ENCODE results near the gene GRM8. TPM values are rescaled to one million over a fixed set of nuclear protein-coding genes. Genes with fewer than 3 reads are reported as not detected.
"Not testable (repeated sequence)": the region's sequence is repeated elsewhere in the genome, so short reads cannot be mapped to it uniquely, and the experiment has no call there.

GRM8 gene
- polyA plus RNA-seq, 1 donor (not counting 4 experiments of a cell fraction or from before 2014, with no cell fraction given) = not detected

DNA sequence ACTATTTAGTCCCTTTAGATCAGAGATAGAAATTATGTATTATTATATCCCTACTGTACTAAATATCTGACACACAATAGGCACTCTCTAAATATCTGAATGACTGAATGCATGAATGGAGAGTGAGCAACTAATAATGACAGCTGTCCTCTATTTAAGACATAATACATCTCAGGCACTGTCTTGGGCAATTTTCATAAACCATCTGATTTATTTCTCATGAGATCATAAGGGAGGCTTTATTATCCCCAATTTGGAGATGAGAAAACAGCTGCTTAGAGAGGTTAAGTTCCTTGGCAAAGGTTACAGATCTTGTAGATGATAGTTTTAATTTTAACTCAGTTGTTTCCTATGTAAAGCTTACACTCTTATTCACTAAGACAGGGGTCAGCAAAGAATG is 570.6 kb downstream of the GRM8 start:
- dilution Hi-C loops (cut with MboI; ENCODE audit: extremely low pct_ligation_motif_present, low sequenced_read_pairs) = no loop called here
- H3K9ac ChIP-seq (ENCODE audit: control insufficient read depth, extremely low read depth, insufficient read depth, low read length) = no peak overlapping the region
- H3K27ac ChIP-seq (ENCODE audit: control insufficient read depth, insufficient read depth, low read length) = no peak overlapping the region
- H3K4me1 ChIP-seq (ENCODE audit: control insufficient read depth, extremely low read depth, insufficient read depth, low read length) = no peaks in the 10 kb centered on the region
- no peak overlapping the region for H3K4me3 ChIP-seq (ENCODE audit: control insufficient read depth in 2 of 3, extremely low read depth in 1 of 3, insufficient read depth in 2 of 3, low read depth in 1 of 3, low read length in 3 of 3)
- no peaks in the 10 kb centered on the region for H3K79me2 ChIP-seq (ENCODE audit: control insufficient read depth, insufficient read depth, low read length)
- no peaks in the 10 kb centered on the region for H3K27me3 ChIP-seq (ENCODE audit: control insufficient read depth, extremely low read depth, insufficient read depth, low read length)
- no peak overlapping the region for H3K4me2 ChIP-seq (ENCODE audit: control insufficient read depth, extremely low read depth, insufficient read depth, low read depth, low read length)
- FAIRE-seq (no peak), DNase-seq (ENCODE audit: low read depth, low spot score) (no peak)
- no peaks in the 10 kb centered on the region for H3K36me3 ChIP-seq (ENCODE audit: control insufficient read depth in 2 of 2, extremely low read depth in 1 of 2, insufficient read depth in 2 of 2, low read length in 2 of 2)
- H2AFZ ChIP-seq (ENCODE audit: control insufficient read depth, low read length) = no peak overlapping the region
- H3K9me1 ChIP-seq (ENCODE audit: control insufficient read depth, extremely low read depth, insufficient read depth, low read length) = no peaks in the 10 kb centered on the region
- no peak for TF ChIP-seq EZH2 (IDR thresholded peaks at IDR 0.05; ENCODE audit: low read length)
- TF ChIP-seq, protein P1, sequence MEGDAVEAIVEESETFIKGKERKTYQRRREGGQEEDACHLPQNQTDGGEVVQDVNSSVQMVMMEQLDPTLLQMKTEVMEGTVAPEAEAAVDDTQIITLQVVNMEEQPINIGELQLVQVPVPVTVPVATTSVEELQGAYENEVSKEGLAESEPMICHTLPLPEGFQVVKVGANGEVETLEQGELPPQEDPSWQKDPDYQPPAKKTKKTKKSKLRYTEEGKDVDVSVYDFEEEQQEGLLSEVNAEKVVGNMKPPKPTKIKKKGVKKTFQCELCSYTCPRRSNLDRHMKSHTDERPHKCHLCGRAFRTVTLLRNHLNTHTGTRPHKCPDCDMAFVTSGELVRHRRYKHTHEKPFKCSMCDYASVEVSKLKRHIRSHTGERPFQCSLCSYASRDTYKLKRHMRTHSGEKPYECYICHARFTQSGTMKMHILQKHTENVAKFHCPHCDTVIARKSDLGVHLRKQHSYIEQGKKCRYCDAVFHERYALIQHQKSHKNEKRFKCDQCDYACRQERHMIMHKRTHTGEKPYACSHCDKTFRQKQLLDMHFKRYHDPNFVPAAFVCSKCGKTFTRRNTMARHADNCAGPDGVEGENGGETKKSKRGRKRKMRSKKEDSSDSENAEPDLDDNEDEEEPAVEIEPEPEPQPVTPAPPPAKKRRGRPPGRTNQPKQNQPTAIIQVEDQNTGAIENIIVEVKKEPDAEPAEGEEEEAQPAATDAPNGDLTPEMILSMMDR (optimal IDR thresholded peaks at IDR 0.05 in 1 of 3, IDR thresholded peaks at IDR 0.05 in 1 of 3, conservative IDR thresholded peaks at IDR 0.05 in 1 of 3; ENCODE audit: extremely low read depth in 1 of 3, insufficient read depth in 2 of 3, low read length in 3 of 3) = no peak
- no peaks in the 10 kb centered on the region for H4K20me1 ChIP-seq (ENCODE audit: control insufficient read depth, extremely low read depth, insufficient read depth, low read length)
- no peaks in the 10 kb centered on the region for H3K9me3 ChIP-seq (ENCODE audit: control insufficient read depth, low read depth, low read length)

DNA sequence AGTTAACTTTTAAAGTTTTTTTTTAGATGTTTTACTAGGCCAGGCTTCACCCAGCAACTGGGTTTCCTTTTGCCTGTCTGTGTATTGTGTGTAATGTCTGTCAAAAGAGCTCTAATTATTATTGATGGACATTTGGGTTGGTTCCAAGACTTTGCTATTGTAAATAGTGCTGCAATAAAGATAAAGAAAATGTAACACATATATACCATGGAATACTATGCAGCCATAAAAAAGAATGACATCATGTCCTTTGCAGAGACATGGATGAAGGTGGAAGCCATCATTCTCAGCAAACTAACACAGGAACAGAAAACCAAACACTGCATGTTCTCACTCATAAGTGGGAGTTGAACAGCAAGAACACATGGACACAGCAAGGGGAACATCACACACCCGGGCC is 584.0 kb downstream of the GRM8 start:
- H3K9me3 ChIP-seq (ENCODE audit: control insufficient read depth, low read depth, low read length); H3K79me2 ChIP-seq (ENCODE audit: control insufficient read depth, insufficient read depth, low read length); H4K20me1 ChIP-seq (ENCODE audit: control insufficient read depth, extremely low read depth, insufficient read depth, low read length); DNase-seq (ENCODE audit: low read depth, low spot score); H2AFZ ChIP-seq (ENCODE audit: control insufficient read depth, low read length); H3K4me1 ChIP-seq (ENCODE audit: control insufficient read depth, extremely low read depth, insufficient read depth, low read length); H3K9ac ChIP-seq (ENCODE audit: control insufficient read depth, extremely low read depth, insufficient read depth, low read length); dilution Hi-C loops (cut with MboI; ENCODE audit: extremely low pct_ligation_motif_present, low sequenced_read_pairs); H3K4me3 ChIP-seq (ENCODE audit: control insufficient read depth in 2 of 3, extremely low read depth in 1 of 3, insufficient read depth in 2 of 3, low read depth in 1 of 3, low read length in 3 of 3); H3K4me2 ChIP-seq (ENCODE audit: control insufficient read depth, extremely low read depth, insufficient read depth, low read depth, low read length); H3K27me3 ChIP-seq (ENCODE audit: control insufficient read depth, extremely low read depth, insufficient read depth, low read length); FAIRE-seq; H3K27ac ChIP-seq (ENCODE audit: control insufficient read depth, insufficient read depth, low read length); H3K9me1 ChIP-seq (ENCODE audit: control insufficient read depth, extremely low read depth, insufficient read depth, low read length); H3K36me3 ChIP-seq (ENCODE audit: control insufficient read depth in 2 of 2, extremely low read depth in 1 of 2, insufficient read depth in 2 of 2, low read length in 2 of 2): not testable (repeated sequence)

DNA sequence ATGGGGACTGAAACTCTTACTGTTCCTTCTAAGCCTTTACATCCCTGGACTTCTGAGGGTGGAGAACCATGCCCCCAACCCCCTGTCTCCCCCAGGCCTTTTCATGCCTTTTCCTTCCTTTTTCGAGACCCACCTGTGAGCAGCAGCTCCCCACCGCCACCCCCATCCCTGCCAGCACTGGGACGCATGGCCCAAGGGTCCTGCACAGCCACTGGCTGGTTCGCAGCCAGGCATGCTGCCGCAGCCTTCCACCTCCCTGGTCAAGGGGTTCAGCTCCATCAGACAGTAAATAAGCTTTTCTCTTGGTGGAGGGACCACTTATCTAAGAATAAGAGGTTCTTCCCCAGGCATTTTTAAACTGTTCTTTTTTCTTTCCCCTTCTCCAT is 584.4 kb downstream of the GRM8 start:
- no peak overlapping the region for H2AFZ ChIP-seq (ENCODE audit: control insufficient read depth, low read length)
- dilution Hi-C loops (cut with MboI; ENCODE audit: extremely low pct_ligation_motif_present, low sequenced_read_pairs) = no loop called here
- H3K36me3 ChIP-seq (ENCODE audit: control insufficient read depth in 2 of 2, extremely low read depth in 1 of 2, insufficient read depth in 2 of 2, low read length in 2 of 2) = no peaks in the 10 kb centered on the region
- DNase-seq (ENCODE audit: low read depth, low spot score) = no peak
- H3K4me2 ChIP-seq (ENCODE audit: control insufficient read depth, extremely low read depth, insufficient read depth, low read depth, low read length) = no peak overlapping the region
- no peaks in the 10 kb centered on the region for H3K9me3 ChIP-seq (ENCODE audit: control insufficient read depth, low read depth, low read length)
- H3K9me1 ChIP-seq (ENCODE audit: control insufficient read depth, extremely low read depth, insufficient read depth, low read length) = no peaks in the 10 kb centered on the region
- H3K4me3 ChIP-seq (ENCODE audit: control insufficient read depth in 2 of 3, extremely low read depth in 1 of 3, insufficient read depth in 2 of 3, low read depth in 1 of 3, low read length in 3 of 3) = no peak overlapping the region
- TF ChIP-seq, protein P1 (optimal IDR thresholded peaks at IDR 0.05 in 1 of 3, IDR thresholded peaks at IDR 0.05 in 1 of 3, conservative IDR thresholded peaks at IDR 0.05 in 1 of 3; ENCODE audit: extremely low read depth in 1 of 3, insufficient read depth in 2 of 3, low read length in 3 of 3) = no peak
- no peak for TF ChIP-seq EZH2 (IDR thresholded peaks at IDR 0.05; ENCODE audit: low read length)
- H3K79me2 ChIP-seq (ENCODE audit: control insufficient read depth, insufficient read depth, low read length) = no peaks in the 10 kb centered on the region
- no peak for FAIRE-seq
- no peak overlapping the region for H3K9ac ChIP-seq (ENCODE audit: control insufficient read depth, extremely low read depth, insufficient read depth, low read length)
- H4K20me1 ChIP-seq (ENCODE audit: control insufficient read depth, extremely low read depth, insufficient read depth, low read length) = no peaks in the 10 kb centered on the region
- H3K27ac ChIP-seq (ENCODE audit: control insufficient read depth, insufficient read depth, low read length) = no peak overlapping the region
- no peaks in the 10 kb centered on the region for H3K4me1 ChIP-seq (ENCODE audit: control insufficient read depth, extremely low read depth, insufficient read depth, low read length)
- H3K27me3 ChIP-seq (ENCODE audit: control insufficient read depth, extremely low read depth, insufficient read depth, low read length) = no peaks in the 10 kb centered on the region
